ENCODE measurements around the gene TWIST2.

Gene TWIST2

DNA sequence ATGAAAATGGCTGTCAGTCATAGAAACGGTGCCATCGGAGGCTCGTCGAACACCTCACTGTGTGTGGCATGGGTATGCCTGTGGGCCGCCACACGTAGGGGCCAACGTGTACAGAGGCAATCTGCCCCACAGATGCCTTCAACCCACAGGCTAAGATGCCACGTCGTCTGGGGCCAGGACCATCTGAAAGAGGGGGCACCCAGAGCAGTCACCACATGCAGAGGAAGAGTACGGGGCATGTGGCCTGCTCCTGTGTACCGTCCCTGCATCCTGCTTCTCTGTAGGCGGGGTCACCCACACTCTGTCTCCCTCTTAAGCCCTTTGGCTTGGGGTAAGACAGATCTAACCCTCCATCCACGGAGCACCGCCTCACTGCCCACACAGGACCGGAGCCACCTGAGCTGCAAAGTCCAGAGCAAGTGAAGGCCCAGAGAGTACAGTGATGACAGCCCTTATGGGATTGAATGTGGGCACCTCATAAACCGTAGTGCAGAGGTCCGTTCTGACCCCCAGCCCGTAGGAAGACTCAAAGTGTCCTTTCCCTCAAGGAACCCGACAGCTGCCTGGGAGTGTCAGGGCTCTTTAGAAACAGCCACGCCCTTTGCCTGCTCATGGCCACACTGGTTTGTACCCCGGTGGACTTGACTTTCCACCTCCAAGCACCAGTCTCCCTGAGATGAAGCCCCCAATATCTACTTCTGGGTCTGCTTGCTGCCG is 66.2 kb downstream of the TWIST2 start:
- TF ChIP-seq, protein P1, sequence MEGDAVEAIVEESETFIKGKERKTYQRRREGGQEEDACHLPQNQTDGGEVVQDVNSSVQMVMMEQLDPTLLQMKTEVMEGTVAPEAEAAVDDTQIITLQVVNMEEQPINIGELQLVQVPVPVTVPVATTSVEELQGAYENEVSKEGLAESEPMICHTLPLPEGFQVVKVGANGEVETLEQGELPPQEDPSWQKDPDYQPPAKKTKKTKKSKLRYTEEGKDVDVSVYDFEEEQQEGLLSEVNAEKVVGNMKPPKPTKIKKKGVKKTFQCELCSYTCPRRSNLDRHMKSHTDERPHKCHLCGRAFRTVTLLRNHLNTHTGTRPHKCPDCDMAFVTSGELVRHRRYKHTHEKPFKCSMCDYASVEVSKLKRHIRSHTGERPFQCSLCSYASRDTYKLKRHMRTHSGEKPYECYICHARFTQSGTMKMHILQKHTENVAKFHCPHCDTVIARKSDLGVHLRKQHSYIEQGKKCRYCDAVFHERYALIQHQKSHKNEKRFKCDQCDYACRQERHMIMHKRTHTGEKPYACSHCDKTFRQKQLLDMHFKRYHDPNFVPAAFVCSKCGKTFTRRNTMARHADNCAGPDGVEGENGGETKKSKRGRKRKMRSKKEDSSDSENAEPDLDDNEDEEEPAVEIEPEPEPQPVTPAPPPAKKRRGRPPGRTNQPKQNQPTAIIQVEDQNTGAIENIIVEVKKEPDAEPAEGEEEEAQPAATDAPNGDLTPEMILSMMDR (IDR thresholded peaks at IDR 0.05; ENCODE audit: borderline replicate concordance, control extremely low read depth, extremely low read depth, insufficient read depth, missing control alignments): no peak
- in situ Hi-C loops (cut with MboI; ENCODE audit: low sequenced_read_pairs, unreplicated experiment): no loop called here
- DNase-seq (ENCODE audit: low spot score): no peak

DNA sequence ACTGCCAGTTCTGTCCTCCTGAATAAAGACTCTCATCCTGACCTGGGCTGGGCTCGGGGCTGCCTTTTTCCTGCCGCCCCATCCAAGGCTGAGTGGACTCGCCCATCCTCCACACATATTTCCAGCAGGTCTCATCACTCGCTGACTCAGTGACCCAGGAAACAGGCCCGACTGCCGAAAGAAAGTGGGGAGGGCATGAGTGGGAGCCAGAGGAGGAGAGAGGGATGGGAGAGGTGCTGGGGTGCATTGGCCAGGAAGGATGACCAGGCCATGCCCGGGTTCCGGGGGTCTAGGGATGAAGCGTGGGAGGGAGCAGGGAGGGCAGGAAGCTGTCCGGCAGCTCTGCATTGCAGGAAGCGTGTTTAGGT is 66.7 kb downstream of the TWIST2 start:
- in situ Hi-C loops (cut with MboI; ENCODE audit: low sequenced_read_pairs, unreplicated experiment): no loop called here
- TF ChIP-seq, protein P1 (IDR thresholded peaks at IDR 0.05; ENCODE audit: borderline replicate concordance, control extremely low read depth, extremely low read depth, insufficient read depth, missing control alignments): no peak
- DNase-seq (ENCODE audit: low spot score): no peak

DNA sequence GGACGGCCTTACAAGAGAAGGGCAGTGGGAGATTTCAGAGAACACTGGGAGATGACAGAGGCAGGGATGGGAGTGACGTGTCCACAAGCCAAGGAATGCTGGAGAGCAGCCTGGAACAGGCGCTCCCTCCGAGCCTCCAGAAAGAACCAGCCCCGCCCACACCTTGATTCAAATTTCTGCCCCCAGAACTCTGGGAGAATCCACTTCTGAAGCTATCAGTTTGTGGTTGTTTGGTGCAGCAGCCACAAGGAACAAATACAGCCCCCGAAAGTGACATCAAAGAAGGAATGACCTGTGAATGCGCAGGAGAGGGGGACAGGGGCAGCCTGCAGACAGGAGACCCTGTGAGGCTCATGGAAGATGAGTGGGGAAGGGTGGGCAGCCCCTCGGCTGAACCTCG is 67.3 kb downstream of the TWIST2 start:
- TF ChIP-seq, protein P1 (IDR thresholded peaks at IDR 0.05; ENCODE audit: borderline replicate concordance, control extremely low read depth, extremely low read depth, insufficient read depth, missing control alignments): no peak
- in situ Hi-C loops (cut with MboI; ENCODE audit: low sequenced_read_pairs, unreplicated experiment): no loop called here

DNA sequence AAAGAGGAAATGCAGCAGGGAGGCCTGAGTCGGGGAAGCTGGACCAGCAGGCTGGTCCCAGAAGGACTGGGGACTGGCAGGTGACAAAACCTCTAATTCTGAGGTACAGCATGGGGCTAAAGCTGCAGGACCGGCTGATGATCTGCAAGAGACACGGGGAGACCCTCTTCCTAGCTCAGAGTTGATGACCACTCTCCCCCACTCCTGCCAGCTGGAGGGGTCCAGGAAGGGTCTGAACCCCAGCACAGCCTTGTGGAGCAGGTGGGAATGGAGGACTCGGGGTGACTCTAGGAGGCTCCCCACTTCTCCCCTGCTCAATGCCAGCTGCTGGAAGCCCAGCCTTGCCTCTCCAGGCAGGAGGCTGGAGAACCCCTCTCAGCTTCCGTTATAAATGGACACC is 67.7 kb downstream of the TWIST2 start:
- DNase-seq (ENCODE audit: low spot score): no peak
- in situ Hi-C loops (cut with MboI; ENCODE audit: low sequenced_read_pairs, unreplicated experiment): no loop called here
- TF ChIP-seq, protein P1 (IDR thresholded peaks at IDR 0.05; ENCODE audit: borderline replicate concordance, control extremely low read depth, extremely low read depth, insufficient read depth, missing control alignments): no peak

More for the DNA sequence above, 67.3 kb downstream of the TWIST2 start:
- no peak for DNase-seq (ENCODE audit: low spot score)

DNA sequence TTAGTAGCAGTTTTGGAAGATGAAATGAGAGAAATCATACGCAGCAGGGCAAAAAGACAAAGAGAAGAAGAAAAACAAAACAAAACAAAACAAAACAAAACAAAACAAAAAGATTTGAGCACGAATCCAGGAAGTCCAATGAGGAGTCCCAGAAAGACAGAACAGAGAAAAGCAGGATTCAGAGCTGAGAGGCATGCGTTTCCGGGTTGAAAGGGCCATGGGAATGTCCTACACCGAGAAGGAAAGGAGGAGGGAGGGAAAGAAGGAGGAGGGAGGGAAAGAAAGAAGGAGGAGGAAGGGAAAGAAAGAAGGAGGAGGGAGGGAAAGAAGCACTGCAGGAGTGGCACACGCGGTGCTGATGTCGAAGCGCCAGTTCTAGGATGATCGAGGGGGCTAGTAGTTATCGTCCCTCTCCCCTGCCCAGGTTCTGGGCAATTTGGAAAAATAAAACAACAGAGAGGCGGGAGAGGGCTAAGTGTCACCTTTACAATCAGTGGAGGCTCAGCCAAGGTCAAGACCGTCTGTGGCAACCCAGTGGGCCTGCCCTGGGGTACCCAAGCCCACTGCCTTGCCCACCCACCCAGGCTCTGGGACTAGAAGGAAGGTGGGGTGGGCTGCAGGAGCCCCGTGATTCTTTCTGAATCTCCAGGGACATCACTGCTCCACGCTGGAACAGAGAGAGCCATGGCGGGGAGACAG is 68.4 kb downstream of the TWIST2 start:
- no peak for DNase-seq (ENCODE audit: low spot score)
- in situ Hi-C loops (cut with MboI; ENCODE audit: low sequenced_read_pairs, unreplicated experiment): no loop called here
- TF ChIP-seq, protein P1 (IDR thresholded peaks at IDR 0.05; ENCODE audit: borderline replicate concordance, control extremely low read depth, extremely low read depth, insufficient read depth, missing control alignments): no peak

DNA sequence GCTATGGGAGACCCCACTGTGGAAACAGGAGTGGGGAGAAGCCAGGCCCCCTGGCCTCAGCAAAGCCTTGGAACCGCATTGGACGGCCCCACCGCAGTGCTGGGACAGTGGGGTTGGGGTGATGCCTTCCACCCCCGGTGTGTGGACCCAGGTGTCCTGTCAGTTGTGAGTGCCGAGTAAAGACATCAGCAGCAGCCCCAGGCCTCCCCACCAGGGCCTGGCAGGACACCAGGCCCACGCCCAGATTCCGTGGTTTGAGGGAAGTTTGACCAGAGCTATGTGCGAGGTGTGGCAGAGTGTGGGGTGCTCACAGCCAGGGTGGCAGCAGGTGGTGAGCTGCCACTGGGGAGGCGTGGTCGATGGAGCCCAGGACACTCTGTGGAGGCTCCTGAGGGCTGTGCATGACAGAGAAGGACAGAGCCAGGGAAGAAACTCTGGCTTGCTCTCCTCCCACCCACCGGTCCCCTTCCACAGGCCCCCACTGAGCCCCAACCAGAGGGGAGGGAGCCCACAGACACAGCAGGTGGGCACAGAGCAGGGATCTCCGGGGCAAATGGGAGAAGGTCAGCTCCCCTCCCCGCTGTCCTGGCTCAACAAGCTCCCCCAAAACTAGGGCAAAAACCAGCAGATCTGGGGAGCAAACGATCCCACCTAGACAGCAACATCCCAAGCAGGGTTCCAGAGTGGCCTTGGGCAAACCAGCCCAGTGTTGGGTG is 69.1 kb downstream of the TWIST2 start:
- in situ Hi-C loops (cut with MboI; ENCODE audit: low sequenced_read_pairs, unreplicated experiment): no loop called here
- TF ChIP-seq, protein P1 (IDR thresholded peaks at IDR 0.05; ENCODE audit: borderline replicate concordance, control extremely low read depth, extremely low read depth, insufficient read depth, missing control alignments): no peak
- DNase-seq (ENCODE audit: low spot score): no peak

All from GM13976 (cell line).